ENCODE data around the gene RCAN2. TPM values are rescaled to one million over a fixed set of nuclear protein-coding genes. Genes with fewer than 3 reads are reported as not detected.
A peak's percentile ranks its signal among the peaks of the same experiment; 100 is the strongest.

The RCAN2 gene
- total RNA-seq, 1 donor from 2014 or later = 4.6 TPM

DNA sequence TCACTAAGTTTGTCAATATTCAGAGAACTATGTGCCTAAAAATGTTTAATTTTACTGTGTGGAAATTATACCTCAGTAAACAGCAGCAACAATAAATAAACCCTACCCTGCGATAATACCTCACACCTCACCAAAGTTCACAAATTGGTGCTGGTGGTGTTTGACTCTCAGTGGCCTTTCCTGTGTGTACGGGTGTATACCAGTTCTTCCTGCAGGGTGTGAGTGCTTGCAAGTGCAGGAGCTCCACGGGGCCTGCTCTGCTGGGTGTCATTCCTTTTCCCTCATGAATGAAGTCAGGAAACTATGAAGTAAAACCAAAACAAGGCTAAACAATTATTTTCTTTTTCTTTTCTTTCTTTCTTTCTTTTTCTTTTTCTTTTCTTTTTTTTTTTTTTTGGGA is 316.3 kb downstream of the RCAN2 start:
- Mint-ChIP-seq H3K27ac (no peak overlapping the region), H3K9me3 (no peaks in the 10 kb centered on the region), H3K4me3 (no peak overlapping the region), H3K27me3 (peaks cover 21% of the 10 kb centered on the region), H3K4me1 (ENCODE audit: unreplicated experiment) (no peaks in the 10 kb centered on the region), H3K36me3 (no peaks in the 10 kb centered on the region)
- TF ChIP-seq, protein P1, sequence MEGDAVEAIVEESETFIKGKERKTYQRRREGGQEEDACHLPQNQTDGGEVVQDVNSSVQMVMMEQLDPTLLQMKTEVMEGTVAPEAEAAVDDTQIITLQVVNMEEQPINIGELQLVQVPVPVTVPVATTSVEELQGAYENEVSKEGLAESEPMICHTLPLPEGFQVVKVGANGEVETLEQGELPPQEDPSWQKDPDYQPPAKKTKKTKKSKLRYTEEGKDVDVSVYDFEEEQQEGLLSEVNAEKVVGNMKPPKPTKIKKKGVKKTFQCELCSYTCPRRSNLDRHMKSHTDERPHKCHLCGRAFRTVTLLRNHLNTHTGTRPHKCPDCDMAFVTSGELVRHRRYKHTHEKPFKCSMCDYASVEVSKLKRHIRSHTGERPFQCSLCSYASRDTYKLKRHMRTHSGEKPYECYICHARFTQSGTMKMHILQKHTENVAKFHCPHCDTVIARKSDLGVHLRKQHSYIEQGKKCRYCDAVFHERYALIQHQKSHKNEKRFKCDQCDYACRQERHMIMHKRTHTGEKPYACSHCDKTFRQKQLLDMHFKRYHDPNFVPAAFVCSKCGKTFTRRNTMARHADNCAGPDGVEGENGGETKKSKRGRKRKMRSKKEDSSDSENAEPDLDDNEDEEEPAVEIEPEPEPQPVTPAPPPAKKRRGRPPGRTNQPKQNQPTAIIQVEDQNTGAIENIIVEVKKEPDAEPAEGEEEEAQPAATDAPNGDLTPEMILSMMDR (conservative IDR thresholded peaks at IDR 0.05) = no peak
- no peak for DNase-seq (ENCODE audit: extremely low spot score, unreplicated experiment)

DNA sequence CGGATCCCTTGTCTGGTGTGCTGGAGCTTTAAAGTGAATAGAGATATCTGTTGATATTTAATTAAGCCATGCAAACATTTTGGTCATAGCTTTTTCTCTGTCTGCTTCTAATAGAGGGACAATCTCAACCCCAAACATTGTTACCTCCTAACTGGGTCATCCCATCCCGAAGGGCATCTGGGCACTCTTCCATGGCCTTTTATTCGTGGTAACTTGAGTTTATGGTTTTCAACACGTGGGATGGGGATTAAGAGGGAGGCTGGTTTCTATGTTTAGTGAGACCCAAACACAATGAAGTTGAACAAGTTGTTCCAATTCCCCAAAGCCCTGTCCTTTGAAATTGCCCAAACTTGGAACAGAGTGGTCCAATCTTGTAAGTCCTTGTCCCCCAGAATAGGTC is 319.1 kb downstream of the RCAN2 start:
- DNase-seq (ENCODE audit: extremely low spot score, unreplicated experiment) = no peak
- Mint-ChIP-seq H3K27me3 (peaks cover 11% of the 10 kb centered on the region), H3K4me3 (peak overlapping the region; percentile 44), H3K36me3 (no peaks in the 10 kb centered on the region), H3K9me3 (no peaks in the 10 kb centered on the region), H3K4me1 (ENCODE audit: unreplicated experiment) (no peaks in the 10 kb centered on the region), H3K27ac (no peak overlapping the region)
- TF ChIP-seq, protein P1 (conservative IDR thresholded peaks at IDR 0.05) = no peak

Other genes starting within 250 kb of the RCAN2 start
- 4.8 and 6.7 TPM in 2 replicates for gene CYP39A1, start 161.4 kb upstream of the RCAN2 start, total RNA-seq (ENCODE audit: low replicate concordance)
- 8.7 and 18.1 TPM in 2 replicates for gene SLC25A27, start 161.5 kb upstream of the RCAN2 start, total RNA-seq (ENCODE audit: low replicate concordance)
- gene TDRD6, start 196.4 kb upstream of the RCAN2 start, total RNA-seq (ENCODE audit: low replicate concordance) = 0.19 and 0.38 TPM in 2 replicates
- gene PLA2G7, start 243.9 kb upstream of the RCAN2 start, total RNA-seq (ENCODE audit: low replicate concordance) = 0.71 and 1.2 TPM in 2 replicates

All from type B pancreatic cell (in vitro differentiated cells).